Activated CD8-positive, alpha-beta T cell treated with anti-CD3 and anti-CD28 coated beads for 36 hours (primary cell): Measurements from ENCODE around the gene GTPBP3. TPM values are rescaled to one million over a fixed set of nuclear protein-coding genes. Genes with fewer than 3 reads are reported as not detected.

Source experiments
- ATAC-seq: fragments of 200-7000 bp; cut with Tn5 transposase; one replicate; pipeline ENCODE4 v1.10.0; 2021; ENCODE audit warnings: mild to moderate bottlenecking, moderate library complexity
- CTCF ChIA-PET: fragments of 350-600 bp; sonication (Branson Sonifier 250); formaldehyde crosslinking; loops from one replicate; lab custom pipeline; 2021; ENCODE audit warnings: antibody characterized with exemption; lab: Charles Lee
- POLR2A ChIA-PET: fragments of 350-600 bp; sonication (Branson Sonifier 250); formaldehyde crosslinking; loops from one replicate; lab custom pipeline; 2021; ENCODE audit warnings: antibody characterized with exemption; lab: Charles Lee
- DNase-seq: peaks from one replicate; pipeline ENCODE4 v3.0.0-alpha.2; 2020
- H3K27ac Mint-ChIP-seq: one replicate; pipeline ENCODE4 v1.8.0; 2021; ENCODE audit warnings: mild to moderate bottlenecking, mixed read lengths
- H3K27me3 Mint-ChIP-seq: one replicate; pipeline ENCODE4 v1.8.0; 2021; ENCODE audit warnings: mixed read lengths
- H3K36me3 Mint-ChIP-seq: one replicate; pipeline ENCODE4 v1.8.0; 2021; ENCODE audit warnings: low read depth, mixed read lengths
- H3K4me1 Mint-ChIP-seq: one replicate; pipeline ENCODE4 v1.8.0; 2021; ENCODE audit warnings: low read depth, mixed read lengths
- H3K4me3 Mint-ChIP-seq: one replicate; pipeline ENCODE4 v1.8.0; 2021; ENCODE audit warnings: mild to moderate bottlenecking, moderate library complexity, mixed read lengths
- H3K9me3 Mint-ChIP-seq: one replicate; pipeline ENCODE4 v1.8.0; 2021; ENCODE audit warnings: mixed read lengths
- CTCF ChIP-seq: fragments of 200-600 bp; IDR thresholded peaks from one replicate; pipeline ENCODE4 v1.8.0; 2022; ENCODE audit warnings: antibody characterized with exemption, mild to moderate bottlenecking
- intact Hi-C: fragments of 100-400 bp; cut with micrococcal nuclease; formaldehyde crosslinking; loops from one replicate; pipeline ENCODE4 v1.10.0; 2022
- total RNA-seq, 2 experiments: library from RNA; stranded (reverse); gene quantifications; one replicate each; pipeline ENCODE4 v1.2.3, GENCODE V29; 2021

Gene GTPBP3
- total RNA-seq, 2 experiments from 2014 or later = 43.8 to 45.4 TPM

DNA sequence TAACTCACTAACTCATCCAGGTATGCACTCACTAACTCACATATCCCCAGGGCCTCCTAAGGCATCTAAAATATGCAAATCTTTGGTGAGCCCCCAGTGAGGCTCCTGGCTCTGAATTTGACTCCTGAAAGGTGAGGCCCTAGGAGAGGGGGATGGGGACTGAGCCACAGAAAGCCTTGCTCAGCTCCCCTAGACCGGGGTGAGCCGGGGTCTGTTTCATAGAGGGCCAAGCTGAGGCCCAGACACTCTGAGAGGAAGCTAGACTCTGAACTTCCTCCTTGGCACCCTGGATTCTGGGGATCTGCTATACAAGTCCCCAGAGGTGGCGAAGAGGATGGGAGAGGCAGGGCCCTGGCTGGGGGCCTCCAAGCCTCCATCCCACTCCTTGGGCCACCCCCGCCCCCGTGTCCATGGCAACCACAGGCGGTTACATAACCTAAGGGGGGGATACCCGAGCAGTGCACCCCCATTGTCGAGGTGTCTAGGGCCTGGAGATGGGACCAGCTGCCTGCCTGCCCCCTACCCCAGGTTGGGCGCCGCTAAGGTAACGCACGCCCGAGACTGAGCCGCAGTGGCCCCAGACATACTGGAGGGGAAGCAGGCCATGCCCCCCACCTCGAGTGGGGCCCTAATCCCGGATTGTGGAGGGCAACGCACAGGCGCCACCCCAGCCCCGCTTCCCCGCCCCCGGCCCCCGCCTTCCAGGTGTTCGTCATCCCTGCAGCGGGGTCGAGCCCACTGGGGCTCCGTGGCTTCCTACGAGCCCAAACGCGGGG is 34.8 kb upstream of the GTPBP3 start:
- Mint-ChIP-seq H3K27ac (no peak overlapping the region), H3K4me3 (peak overlapping the region; percentile 64), H3K9me3 (peaks cover 4% of the 10 kb centered on the region), H3K27me3 (no peaks in the 10 kb centered on the region), H3K4me1 (peaks cover 22% of the 10 kb centered on the region), H3K36me3 (peaks cover 10% of the 10 kb centered on the region)
- TF ChIP-seq CTCF = no peak
- CTCF ChIA-PET = interaction anchor here (1.1 to 3.1 kb wide), 3 partner anchors 10 to 87 kb away, joined by 4 to 27 read pairs (median 4); no protein-coding TSS in a partner anchor
- POLR2A ChIA-PET = interaction anchor here (0.6 to 5.3 kb wide), 2 partner anchors 9 to 28 kb away, joined by 3 to 28 read pairs; no protein-coding TSS in a partner anchor
- no peak for ATAC-seq
- DNase-seq = no peak
- intact Hi-C loops = no loop called here

DNA sequence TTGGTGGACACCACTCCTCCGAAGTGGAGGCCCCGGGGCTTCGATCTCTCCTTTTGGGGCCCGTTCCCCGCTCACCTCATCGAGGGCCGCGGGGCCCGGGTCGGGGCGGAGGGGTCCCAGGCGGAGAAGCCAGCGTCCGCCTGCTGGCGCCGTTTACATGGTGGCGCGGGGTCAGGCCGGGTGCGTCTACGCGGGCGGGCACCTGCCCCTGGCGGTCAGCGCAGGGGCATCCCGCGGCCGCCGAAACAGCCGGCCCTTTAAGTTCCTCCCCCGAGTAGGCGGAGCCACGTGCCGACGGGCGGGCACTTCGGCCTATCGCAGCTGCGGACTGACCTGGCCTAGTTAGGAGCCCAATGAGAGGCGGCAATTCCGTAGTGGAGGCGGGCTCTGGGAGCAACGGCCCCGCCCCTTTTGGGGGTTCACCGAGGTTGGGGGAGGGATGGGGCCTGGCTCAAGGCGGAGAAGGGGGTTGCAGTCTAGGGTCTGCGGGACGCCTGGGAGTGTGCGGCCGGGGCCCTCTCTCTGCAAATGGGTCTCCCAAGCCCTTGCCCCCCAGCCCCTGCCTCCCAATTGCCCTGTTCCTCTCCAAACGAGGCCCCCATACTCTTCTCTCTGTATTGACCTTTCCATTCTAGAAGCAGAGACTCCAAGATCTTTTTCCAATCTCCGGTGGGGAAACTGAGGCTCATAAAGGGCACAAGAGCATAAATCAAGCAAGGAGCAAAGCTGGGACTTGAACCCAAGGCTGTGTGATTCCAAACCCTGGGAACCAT is 34.0 kb upstream of the GTPBP3 start, which contains the start of gene ABHD8:
Gene ABHD8 (minus strand): TSS at position 259 of the 773 bp plus-strand sequence. CDS start 1,809 bp downstream, outside the sequence.
- ChIA-PET POLR2A (interaction anchor here (0.6 to 5.3 kb wide), 3 partner anchors 10 to 102 kb away, joined by 3 to 28 read pairs (median 6); partner anchors contain the start of gene BST2), CTCF (interaction anchor here (1.1 to 3.1 kb wide), 5 partner anchors 11 to 89 kb away, joined by 4 to 27 read pairs (median 7); partner anchors contain the start of gene ANKLE1)
- no peaks in the 10 kb centered on the region for H3K27me3 Mint-ChIP-seq
- ATAC-seq = peak; percentile 77
- H3K36me3 Mint-ChIP-seq = peaks cover 6% of the 10 kb centered on the region
- H3K4me1 Mint-ChIP-seq = peaks cover 27% of the 10 kb centered on the region
- DNase-seq = peak; percentile 96
- peak within 1 kb of the TSS; percentile 64 for H3K4me3 Mint-ChIP-seq
- peaks cover under 1% of the 10 kb centered on the region for H3K9me3 Mint-ChIP-seq
- intact Hi-C loops = no loop called here
- peak; percentile 35 for TF ChIP-seq CTCF
- peak within 1 kb of the TSS; percentile 52 for H3K27ac Mint-ChIP-seq

DNA sequence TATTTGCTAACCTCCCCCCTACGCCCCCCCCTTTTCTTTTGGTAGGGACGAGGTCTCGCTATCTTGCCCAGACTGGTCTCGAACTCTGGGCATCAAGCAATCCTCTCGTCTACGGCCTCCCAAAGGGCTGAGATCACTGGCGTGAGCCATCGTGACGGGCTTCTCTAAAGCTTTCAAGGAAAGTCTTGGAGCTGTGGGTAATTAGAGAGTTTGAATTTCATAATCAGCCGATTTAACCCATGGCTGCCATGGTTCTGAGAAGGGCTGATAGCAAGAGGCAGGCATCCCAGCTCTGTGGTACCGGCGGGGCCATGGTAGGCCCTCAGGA is 33.4 kb upstream of the GTPBP3 start:
- Mint-ChIP-seq H3K4me3 (peak overlapping the region; percentile 64), H3K27ac (peak overlapping the region; percentile 52), H3K36me3 (peaks cover 3% of the 10 kb centered on the region), H3K4me1 (peaks cover 27% of the 10 kb centered on the region), H3K27me3 (no peaks in the 10 kb centered on the region), H3K9me3 (no peaks in the 10 kb centered on the region)
- POLR2A ChIA-PET = interaction anchor here (0.9 to 5.3 kb wide), 2 partner anchors 10 to 101 kb away, joined by 6 to 28 read pairs; partner anchors contain the start of gene BST2
- intact Hi-C loops = no loop called here
- DNase-seq (no peak), ATAC-seq (no peak)
- CTCF ChIA-PET = interaction anchor here (1.1 to 3.1 kb wide), 4 partner anchors 11 to 88 kb away, joined by 4 to 27 read pairs (median 10); partner anchors contain the start of gene ANKLE1
- TF ChIP-seq CTCF = no peak

GRCh38 chr19:17304386-17305215 is 32.8 kb upstream of the GTPBP3 start:
- H3K4me1 Mint-ChIP-seq = peaks cover 30% of the 10 kb centered on the region

More at GRCh38 chr19:17304386-17305215, 32.8 kb upstream of the GTPBP3 start:
- peak overlapping the region; percentile 87 for H3K4me3 Mint-ChIP-seq
- CTCF ChIA-PET = interaction anchor here (0.6 to 3.1 kb wide), 15 partner anchors 7 to 236 kb away, joined by 3 to 27 read pairs (median 3); partner anchors contain the start of genes ANKLE1 and OCEL1
- no peaks in the 10 kb centered on the region for H3K27me3 Mint-ChIP-seq
- POLR2A ChIA-PET = interaction anchor here (0.6 to 5.3 kb wide), 7 partner anchors 11 to 101 kb away, joined by 3 to 28 read pairs (median 3); partner anchors contain the start of gene BST2
- ATAC-seq = no peak
- intact Hi-C loops = no loop called here
- TF ChIP-seq CTCF = no peak
- H3K27ac Mint-ChIP-seq = peak overlapping the region; percentile 92
- no peaks in the 10 kb centered on the region for H3K9me3 Mint-ChIP-seq
- H3K36me3 Mint-ChIP-seq = peaks cover 2% of the 10 kb centered on the region
- no peak for DNase-seq
